Measurements from ENCODE around the gene GDE1. TPM values are rescaled to one million over a fixed set of nuclear protein-coding genes. Genes with fewer than 3 reads are reported as not detected.

GDE1 gene
- total and polyA plus RNA-seq, 9 of the 15 experiments (the other 6 are each of a cell fraction or from before 2014, with no cell fraction given): 18.8 to 40.5 (median 22.3) TPM

- Histone ChIP-seq H4K20me1 (replicated peaks; ENCODE audit: control insufficient read depth, insufficient read depth, low read length) (no peaks in the 10 kb centered on the region), H3K4me2 (ENCODE audit: insufficient read depth, low read length) (no peak overlapping the region), H3K9ac (ENCODE audit: insufficient read depth in 1 of 2, low read depth in 2 of 2, low read length in 2 of 2) (no peak overlapping the region), H3K27me3 (ENCODE audit: control insufficient read depth in 2 of 2, insufficient read depth in 2 of 2, low read length in 2 of 2) (no peaks in the 10 kb centered on the region; a peak in 1 of 5 replicates), H3K36me3 (ENCODE audit: control insufficient read depth, insufficient read depth, low read length) (no peaks in the 10 kb centered on the region; the same call in 2 of the 3 replicates), H3K4me3 (no peak overlapping the region), H3K27ac (ENCODE audit: extremely low read depth, low read depth, low read length) (no peak overlapping the region), H3K9me3 (replicated peaks; ENCODE audit: control insufficient read depth, insufficient read depth, low read depth, low read length) (no peaks in the 10 kb centered on the region), H3K79me2 (ENCODE audit: control insufficient read depth, insufficient read depth, low read length) (no peaks in the 10 kb centered on the region), H3K4me1 (replicated peaks in 1 of 2; ENCODE audit: control insufficient read depth in 2 of 2, insufficient read depth in 2 of 2, low read length in 2 of 2) (peaks cover 2 to 4% of the 10 kb centered on the region in 2 experiments; a peak in 2 of 5 replicates), H2AFZ (ENCODE audit: low read depth, low read length) (no peak overlapping the region), H3K9me1 (ENCODE audit: control insufficient read depth, insufficient read depth, low read length) (no peaks in the 10 kb centered on the region)
- ChIA-PET CTCF (ENCODE audit: low intra/inter-chr PET ratio) (no interaction called here), POLR2A (no interaction called here)
- no TSS peak for BruUV-seq (replicated peaks)
- intact Hi-C loops (cut with micrococcal nuclease): no loop called here
- DNase-seq (ENCODE audit: extremely low read depth in 1 of 4, low spot score in 3 of 4) (no peak), FAIRE-seq (no peak), ATAC-seq (no peak)
- 54% methylated on average over 3 of the region's 3 CpGs for WGBS (ENCODE audit: insufficient coverage, low coverage, missing lambda C conversion rate)
- in situ Hi-C loops (cut with MboI): no loop called here
- no peak for TF ChIP-seq SREBF2 (CRISPR knock-in tag; IDR thresholded peaks at IDR 0.05)
- TF ChIP-seq CHD1 (IDR thresholded peaks at IDR 0.05; ENCODE audit: low read length): no peak
- TF ChIP-seq MYBL2 (IDR thresholded peaks at IDR 0.05; ENCODE audit: low read depth): no peak
- no peak for TF ChIP-seq MYBL2 (CRISPR knock-in tag; IDR thresholded peaks at IDR 0.05; ENCODE audit: borderline replicate concordance)
- TF ChIP-seq CHD2 (IDR thresholded peaks at IDR 0.05; ENCODE audit: low read depth, low read length): no peak
- TF ChIP-seq ZNF239 (CRISPR knock-in tag; IDR thresholded peaks at IDR 0.05): no peak
- no peak for TF ChIP-seq ZMIZ1 (IDR thresholded peaks at IDR 0.05; ENCODE audit: low read depth in 2 of 2, low read length in 2 of 2)
- TF ChIP-seq ATF1 (CRISPR knock-in tag; IDR thresholded peaks at IDR 0.05): no peak
- no peak for TF ChIP-seq ATF1 (tag; IDR thresholded peaks at IDR 0.05)
- no peak for TF ChIP-seq BRD4 (IDR thresholded peaks at IDR 0.05)
- TF ChIP-seq USF1 (CRISPR knock-in tag; IDR thresholded peaks at IDR 0.05): no peak
- TF ChIP-seq EHMT2 (IDR thresholded peaks at IDR 0.05): no peak
- TF ChIP-seq DDX20 (tag; IDR thresholded peaks at IDR 0.05; ENCODE audit: low read depth): no peak
- no peak for TF ChIP-seq FOS (IDR thresholded peaks at IDR 0.05; ENCODE audit: extremely low read depth, insufficient read length)
- no peak for TF ChIP-seq NR3C1 (CRISPR knock-in tag; IDR thresholded peaks at IDR 0.05)
- no peak for TF ChIP-seq TFE3 (CRISPR knock-in tag; IDR thresholded peaks at IDR 0.05)
- no peak for TF ChIP-seq PYGO2 (tag; IDR thresholded peaks at IDR 0.05)
- no peak for TF ChIP-seq NCOA2 (IDR thresholded peaks at IDR 0.05; ENCODE audit: partially characterized antibody in 2 of 2)
- no peak for TF ChIP-seq MXD1 (CRISPR knock-in tag; IDR thresholded peaks at IDR 0.05; ENCODE audit: borderline replicate concordance, poor library complexity, severe bottlenecking)
These were observed 42.6 kb downstream of the GDE1 start for GRCh38 chr16:19479302-19479721.
